HFF-Myc (cell line): ENCODE measurements around the gene TBC1D22A.
A peak's percentile ranks its signal among the peaks of the same experiment; 100 is the strongest.

Experiments
- DNase-seq: peaks from one replicate; pipeline ENCODE4 v3.0.0-alpha.2; 2011; ENCODE audit warnings: low read depth; ENCODE audit errors: extremely low read depth
- H3K4me3 ChIP-seq: replicated peaks from 2 replicates; pipeline ENCODE4 v1.5.1; 2011; ENCODE audit warnings: low read depth, mild to moderate bottlenecking, control low read depth, low read length
- TF ChIP-seq, protein P1 (sequence below): IDR thresholded peaks from 2 replicates; pipeline ENCODE4 v1.5.1; 2012; ENCODE audit warnings: mild to moderate bottlenecking, low read depth, low read length, control low read depth; ENCODE audit errors: missing control alignments

The TBC1D22A gene

DNA sequence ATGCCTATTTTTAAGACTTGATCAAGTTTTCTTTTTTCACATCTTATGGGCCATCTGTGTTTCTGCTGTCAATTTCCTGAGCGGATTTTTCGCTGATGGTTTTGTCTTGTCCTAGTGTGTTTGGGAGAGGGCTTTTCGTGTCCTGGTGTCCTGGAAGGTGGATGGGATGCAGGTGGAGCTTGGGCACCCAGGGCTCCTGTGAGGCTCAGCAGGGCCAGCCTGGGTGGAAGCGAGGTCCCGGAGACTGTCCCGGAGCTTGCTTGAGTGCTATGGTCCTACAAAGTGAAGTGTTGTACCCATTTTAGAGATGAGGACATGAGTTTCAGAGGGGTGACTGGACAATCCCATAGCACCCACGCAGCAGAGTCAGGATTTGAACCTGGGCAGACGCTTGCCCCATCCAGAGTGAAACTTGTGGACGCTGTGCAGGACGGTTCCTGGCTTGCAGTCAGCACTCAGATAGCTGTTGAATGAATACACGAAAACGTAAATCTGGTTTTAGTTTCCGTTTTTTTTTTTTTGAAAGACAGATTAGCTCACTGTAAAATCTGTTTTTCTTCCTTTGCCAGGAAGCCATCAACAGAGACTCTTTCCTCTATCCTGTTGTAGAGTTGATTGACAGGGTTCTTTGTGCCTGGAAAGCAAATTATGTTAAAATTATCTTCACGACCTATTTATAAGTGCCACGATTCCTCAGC, 64.1 kb downstream of the TBC1D22A start:
- TF ChIP-seq, protein P1, sequence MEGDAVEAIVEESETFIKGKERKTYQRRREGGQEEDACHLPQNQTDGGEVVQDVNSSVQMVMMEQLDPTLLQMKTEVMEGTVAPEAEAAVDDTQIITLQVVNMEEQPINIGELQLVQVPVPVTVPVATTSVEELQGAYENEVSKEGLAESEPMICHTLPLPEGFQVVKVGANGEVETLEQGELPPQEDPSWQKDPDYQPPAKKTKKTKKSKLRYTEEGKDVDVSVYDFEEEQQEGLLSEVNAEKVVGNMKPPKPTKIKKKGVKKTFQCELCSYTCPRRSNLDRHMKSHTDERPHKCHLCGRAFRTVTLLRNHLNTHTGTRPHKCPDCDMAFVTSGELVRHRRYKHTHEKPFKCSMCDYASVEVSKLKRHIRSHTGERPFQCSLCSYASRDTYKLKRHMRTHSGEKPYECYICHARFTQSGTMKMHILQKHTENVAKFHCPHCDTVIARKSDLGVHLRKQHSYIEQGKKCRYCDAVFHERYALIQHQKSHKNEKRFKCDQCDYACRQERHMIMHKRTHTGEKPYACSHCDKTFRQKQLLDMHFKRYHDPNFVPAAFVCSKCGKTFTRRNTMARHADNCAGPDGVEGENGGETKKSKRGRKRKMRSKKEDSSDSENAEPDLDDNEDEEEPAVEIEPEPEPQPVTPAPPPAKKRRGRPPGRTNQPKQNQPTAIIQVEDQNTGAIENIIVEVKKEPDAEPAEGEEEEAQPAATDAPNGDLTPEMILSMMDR, result no peak
- H3K4me3 ChIP-seq, result no peak overlapping the region
- no peak for DNase-seq

DNA sequence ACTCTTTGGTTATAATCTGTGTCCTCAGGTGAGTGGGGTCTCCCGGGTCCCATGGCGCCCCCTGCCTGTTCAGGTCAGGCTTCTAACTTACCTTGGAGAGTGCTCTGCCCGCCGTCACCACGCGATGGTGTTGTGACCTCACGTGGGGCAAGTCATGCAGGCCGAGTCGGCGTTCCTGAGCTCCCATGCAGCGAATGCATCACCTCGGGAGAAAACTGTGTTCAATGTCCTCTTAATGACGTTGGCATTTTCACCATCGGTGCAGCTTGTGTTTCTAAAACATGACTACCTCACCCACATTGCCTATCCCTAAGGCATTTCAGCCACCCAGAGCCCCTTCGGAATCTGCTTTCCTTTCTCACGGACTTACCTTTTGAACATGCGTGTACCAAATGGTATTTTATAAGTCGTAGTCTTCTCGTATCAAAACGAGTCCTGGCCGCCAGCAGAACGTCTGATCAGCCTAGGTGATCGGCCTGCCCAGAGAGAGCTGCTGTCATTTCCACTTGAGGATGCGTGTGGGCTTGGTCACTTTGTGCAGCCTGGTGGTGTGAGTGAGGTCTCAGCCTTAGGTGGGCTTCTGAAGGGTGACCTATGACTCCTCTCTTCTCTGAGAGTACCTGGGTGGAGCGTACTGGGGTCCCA, 64.8 kb downstream of the TBC1D22A start:
- TF ChIP-seq, protein P1, result no peak
- H3K4me3 ChIP-seq, result no peak overlapping the region
- DNase-seq, result no peak

DNA sequence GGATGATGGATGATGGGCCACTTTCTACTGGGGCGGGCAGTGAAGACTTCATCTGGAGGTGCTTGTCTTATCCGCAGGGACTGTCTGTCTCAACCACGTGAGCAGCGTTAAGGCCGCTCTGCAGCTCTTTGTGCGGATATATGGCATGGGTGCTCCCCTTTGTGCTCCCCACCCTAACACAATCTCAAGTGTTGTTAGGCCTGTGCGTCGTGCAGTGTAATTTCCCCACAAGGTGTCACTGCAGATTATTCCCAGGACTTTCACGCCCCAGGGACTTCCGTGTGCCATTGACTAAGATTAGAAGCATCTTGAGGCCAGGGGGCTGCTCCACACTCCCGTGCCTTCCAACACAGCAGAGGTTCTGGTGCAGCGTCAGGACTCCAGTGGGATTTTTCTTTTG, 65.3 kb downstream of the TBC1D22A start:
- TF ChIP-seq, protein P1, result no peak
- H3K4me3 ChIP-seq, result no peak overlapping the region
- no peak for DNase-seq

DNA sequence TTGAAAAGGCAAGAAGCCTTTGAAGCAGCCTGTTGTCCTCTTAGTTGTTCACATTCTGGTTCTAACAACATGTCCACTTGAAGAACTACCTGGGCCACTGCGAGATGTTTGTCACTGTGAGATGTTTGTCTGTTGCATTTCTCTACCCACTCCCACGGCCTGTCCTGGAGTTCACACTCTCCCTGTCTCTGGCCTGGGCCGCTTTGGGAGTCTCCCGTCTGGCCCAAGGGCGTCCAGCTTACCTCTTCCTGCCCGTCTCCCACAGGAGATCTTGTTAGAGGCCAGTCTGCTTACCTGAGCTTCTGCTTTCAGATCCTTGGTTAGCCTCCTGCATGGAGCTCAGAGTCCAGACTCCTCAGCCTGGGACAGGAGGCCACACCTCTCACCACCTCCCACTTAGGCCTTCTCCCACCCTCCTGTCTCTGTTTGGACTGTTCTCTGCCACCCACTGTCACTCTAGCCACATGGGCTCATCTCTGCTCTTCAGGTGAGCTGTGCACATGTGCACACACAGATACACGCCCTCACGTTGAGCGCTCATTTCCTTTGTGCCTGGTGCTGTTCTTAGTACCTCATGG, 66.0 kb downstream of the TBC1D22A start:
- DNase-seq, result no peak
- no peak overlapping the region for H3K4me3 ChIP-seq
- TF ChIP-seq, protein P1, result no peak

DNA sequence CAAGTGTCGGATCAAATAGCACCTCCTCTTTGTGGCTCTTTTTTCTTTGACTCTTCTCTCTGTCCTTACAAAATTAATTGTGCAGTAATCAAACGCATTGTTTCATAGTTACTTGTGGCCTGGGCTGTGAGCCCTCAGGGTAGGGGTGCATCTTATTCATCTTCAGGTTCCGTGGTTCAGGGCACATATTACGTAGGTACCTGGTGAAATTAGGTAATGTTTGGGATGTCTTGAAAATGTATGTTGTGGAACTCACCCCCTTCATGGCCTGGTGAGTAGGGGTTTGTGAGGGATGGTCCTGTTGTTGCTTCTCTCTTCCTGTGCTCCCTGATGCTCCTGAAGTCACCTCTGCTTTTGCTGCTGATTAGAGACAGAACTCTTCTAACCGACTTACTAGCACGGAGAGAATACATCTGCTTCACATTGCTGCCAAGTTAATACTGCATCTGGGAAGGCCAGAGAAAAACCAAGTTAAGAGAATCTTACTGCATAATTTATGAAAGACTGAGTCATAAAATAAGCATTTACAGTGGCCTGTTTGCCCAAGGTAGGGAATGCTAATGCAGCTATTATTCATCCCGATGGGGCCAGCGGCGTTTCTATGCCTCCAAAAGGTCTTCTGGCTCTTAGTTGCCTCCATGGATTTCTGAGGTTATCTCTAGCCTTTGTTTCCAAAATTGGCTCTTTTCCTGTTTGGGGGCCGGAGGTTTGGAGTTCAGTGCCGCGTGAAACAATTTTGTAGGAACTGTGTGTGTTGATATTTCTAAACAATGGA, 66.9 kb downstream of the TBC1D22A start:
- peak; percentile 85 for DNase-seq
- TF ChIP-seq, protein P1, result no peak
- peak overlapping the region; percentile 12; the same call in 1 of the 2 replicates for H3K4me3 ChIP-seq

DNA sequence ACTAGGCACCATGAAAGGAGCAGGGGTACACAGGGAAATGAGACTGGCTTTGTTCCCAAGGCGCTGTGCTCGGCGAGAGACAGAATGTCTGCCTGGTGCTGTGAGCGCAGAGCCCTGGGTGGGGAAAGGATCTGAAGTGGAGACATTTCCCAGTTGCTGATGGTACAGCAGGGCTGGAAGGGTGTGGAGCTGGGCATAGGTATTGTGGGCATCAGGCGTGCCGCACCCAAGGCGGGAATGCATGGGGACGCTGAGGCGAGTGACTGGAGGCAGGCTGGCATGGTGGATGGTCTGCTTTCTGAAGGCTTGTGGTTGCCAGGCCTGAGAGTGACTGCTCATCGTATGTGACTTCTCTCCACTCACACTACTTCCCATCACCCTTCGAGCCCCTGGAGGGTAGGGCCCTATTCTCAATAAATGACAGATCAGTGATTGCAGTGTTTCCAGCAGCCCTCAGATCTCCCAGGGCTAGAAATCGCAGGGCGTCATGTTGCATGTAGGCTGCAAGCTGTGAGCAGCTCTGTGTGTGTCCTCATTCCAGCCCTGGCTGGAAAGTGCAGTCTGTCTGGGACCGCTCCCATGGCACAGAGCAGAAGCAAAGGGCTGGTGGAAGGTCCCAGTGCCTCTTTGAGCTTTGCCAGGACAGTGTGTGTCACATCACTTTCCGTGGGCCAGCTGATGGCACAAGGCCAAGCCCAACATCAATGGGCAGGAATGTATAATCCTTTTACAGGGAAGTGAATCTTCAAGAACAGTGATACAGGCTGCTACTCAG, 67.7 kb downstream of the TBC1D22A start:
- peak overlapping the region; percentile 12; the same call in 1 of the 2 replicates for H3K4me3 ChIP-seq
- TF ChIP-seq, protein P1, result no peak
- no peak for DNase-seq
